Measurements from ENCODE around the gene TBX2.

DNA sequence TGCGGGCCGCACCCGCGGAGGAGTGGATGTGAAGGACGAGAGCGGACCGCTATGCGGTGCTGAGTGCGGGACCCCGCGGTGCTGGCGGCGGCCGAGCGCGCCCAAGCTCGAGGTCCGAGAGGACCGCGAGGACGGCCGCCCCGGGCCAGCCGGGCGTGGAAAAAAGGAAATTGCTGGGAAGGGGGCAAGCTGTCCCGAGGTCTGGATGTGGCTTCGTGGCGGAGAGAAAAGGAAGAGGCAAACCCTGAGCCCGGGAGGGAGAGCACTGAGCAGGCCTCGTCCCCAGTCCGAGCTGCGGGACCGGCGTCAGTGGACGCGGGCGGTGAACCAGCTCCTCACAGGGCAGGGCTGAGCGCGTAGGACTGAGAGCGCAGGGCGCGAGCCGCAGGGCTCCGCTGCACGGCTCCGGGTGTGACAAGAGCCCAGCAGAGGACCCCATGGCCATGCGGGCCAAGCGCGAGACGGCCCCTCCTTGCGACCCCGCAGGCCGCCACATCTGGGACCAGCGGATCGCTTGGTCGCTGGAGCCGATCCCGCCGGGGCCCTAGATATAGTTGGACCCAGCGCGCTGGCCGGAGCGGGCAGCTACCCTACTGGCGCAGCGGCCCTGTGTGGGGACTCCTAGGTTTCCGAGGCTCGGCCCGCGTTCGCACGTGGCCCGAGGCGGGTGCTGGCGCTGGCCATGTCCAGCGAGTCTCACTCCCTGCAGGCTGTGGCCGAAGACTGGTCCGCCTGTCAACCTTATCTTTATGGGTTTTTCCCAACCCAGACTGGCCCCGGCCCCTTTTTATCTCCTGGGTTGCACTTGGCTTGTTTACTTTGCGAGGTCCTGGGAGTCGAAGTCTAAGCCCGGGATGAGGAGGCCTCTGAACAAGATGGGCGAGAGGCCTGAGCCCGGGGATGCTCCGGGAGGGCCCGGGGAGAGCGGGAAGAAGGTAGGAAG lies 55.0 kb downstream of the TBX2 start:
- TF ChIP-seq, protein P1, sequence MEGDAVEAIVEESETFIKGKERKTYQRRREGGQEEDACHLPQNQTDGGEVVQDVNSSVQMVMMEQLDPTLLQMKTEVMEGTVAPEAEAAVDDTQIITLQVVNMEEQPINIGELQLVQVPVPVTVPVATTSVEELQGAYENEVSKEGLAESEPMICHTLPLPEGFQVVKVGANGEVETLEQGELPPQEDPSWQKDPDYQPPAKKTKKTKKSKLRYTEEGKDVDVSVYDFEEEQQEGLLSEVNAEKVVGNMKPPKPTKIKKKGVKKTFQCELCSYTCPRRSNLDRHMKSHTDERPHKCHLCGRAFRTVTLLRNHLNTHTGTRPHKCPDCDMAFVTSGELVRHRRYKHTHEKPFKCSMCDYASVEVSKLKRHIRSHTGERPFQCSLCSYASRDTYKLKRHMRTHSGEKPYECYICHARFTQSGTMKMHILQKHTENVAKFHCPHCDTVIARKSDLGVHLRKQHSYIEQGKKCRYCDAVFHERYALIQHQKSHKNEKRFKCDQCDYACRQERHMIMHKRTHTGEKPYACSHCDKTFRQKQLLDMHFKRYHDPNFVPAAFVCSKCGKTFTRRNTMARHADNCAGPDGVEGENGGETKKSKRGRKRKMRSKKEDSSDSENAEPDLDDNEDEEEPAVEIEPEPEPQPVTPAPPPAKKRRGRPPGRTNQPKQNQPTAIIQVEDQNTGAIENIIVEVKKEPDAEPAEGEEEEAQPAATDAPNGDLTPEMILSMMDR (optimal IDR thresholded peaks at IDR 0.05 in 1 of 3, IDR thresholded peaks at IDR 0.05 in 1 of 3, conservative IDR thresholded peaks at IDR 0.05 in 1 of 3; ENCODE audit: extremely low read depth in 1 of 3, insufficient read depth in 2 of 3, low read length in 3 of 3): no peak
- peak; percentile 43 for TF ChIP-seq EZH2 (IDR thresholded peaks at IDR 0.05; ENCODE audit: low read length)

All from keratinocyte (primary cell).